A549 (cell line): ENCODE data around the gene PDILT.

Experiments used
- ESRRA ChIP-seq: fragments of 150-350 bp; IDR thresholded peaks from 2 replicates; pipeline ENCODE4 v1.6.1; 2014; ENCODE audit warnings: mild to moderate bottlenecking, low read length, borderline replicate concordance
- FOSL2 ChIP-seq, 2 experiments: fragments of 450-650 bp in 1 of 2; fragments of >200 bp in 1 of 2; sonication (Bioruptor Twin) in 1 of 2; formaldehyde crosslinking; IDR thresholded peaks; 2 replicates each; pipeline versions ENCODE4 v1.5.0 to v1.6.1; 2016 to 2020; ENCODE audit warnings: mild to moderate bottlenecking in 1 of 2, moderate library complexity in 1 of 2
- HDAC2 ChIP-seq: fragments of 200-600 bp; sonication (generic); IDR thresholded peaks from 2 replicates; pipeline ENCODE4 v1.6.1; 2016
- HMGXB4 ChIP-seq: fragments of 250-450 bp; sonication (Bioruptor Pico); IDR thresholded peaks from 2 replicates; pipeline ENCODE4 v1.5.0; 2021; ENCODE audit warnings: mild to moderate bottlenecking, moderate library complexity, borderline replicate concordance
- KDM5A ChIP-seq: fragments of 200-600 bp; sonication (generic); IDR thresholded peaks from 2 replicates; pipeline ENCODE4 v1.6.1; 2016; ENCODE audit warnings: antibody characterized with exemption, mild to moderate bottlenecking
- MAX ChIP-seq: IDR thresholded peaks from 2 replicates; pipeline ENCODE4 v1.6.1; 2012
- POLR2A ChIP-seq: IDR thresholded peaks from 2 replicates; pipeline ENCODE4 v1.6.1; 2012; ENCODE audit warnings: mild to moderate bottlenecking, low read length
- REST ChIP-seq: fragments of 200-600 bp; sonication (generic); IDR thresholded peaks from 2 replicates; pipeline ENCODE4 v1.6.1; 2016; ENCODE audit warnings: antibody characterized with exemption, mild to moderate bottlenecking, moderate library complexity
- SREBF2 ChIP-seq: fragments of 450-650 bp; IDR thresholded peaks from 2 replicates; pipeline ENCODE4 v1.6.1; 2014; ENCODE audit warnings: mild to moderate bottlenecking, moderate library complexity
- ZFP36 ChIP-seq: fragments of 450-650 bp; IDR thresholded peaks from 2 replicates; pipeline ENCODE4 v1.6.1; 2014; ENCODE audit warnings: borderline replicate concordance; ENCODE audit not compliant: partially characterized antibody
- TF ChIP-seq, protein P1 (sequence below): fragments of >200 bp; sonication (Bioruptor Twin); formaldehyde crosslinking; IDR thresholded peaks from 3 replicates; pipeline ENCODE4 v1.5.1; 2016
- TF ChIP-seq, protein P2 (sequence below): IDR thresholded peaks from 2 replicates; pipeline ENCODE4 v1.6.1; 2012; ENCODE audit warnings: low read depth, borderline replicate concordance
- TF ChIP-seq, protein P3 (sequence below): fragments of >200 bp; sonication (Bioruptor Twin); formaldehyde crosslinking; IDR thresholded peaks from 3 replicates; pipeline ENCODE4 v1.6.1; 2016

GRCh38 chr16:20369452-20370054, 35.0 kb downstream of the PDILT start:
- TF ChIP-seq, protein P1, sequence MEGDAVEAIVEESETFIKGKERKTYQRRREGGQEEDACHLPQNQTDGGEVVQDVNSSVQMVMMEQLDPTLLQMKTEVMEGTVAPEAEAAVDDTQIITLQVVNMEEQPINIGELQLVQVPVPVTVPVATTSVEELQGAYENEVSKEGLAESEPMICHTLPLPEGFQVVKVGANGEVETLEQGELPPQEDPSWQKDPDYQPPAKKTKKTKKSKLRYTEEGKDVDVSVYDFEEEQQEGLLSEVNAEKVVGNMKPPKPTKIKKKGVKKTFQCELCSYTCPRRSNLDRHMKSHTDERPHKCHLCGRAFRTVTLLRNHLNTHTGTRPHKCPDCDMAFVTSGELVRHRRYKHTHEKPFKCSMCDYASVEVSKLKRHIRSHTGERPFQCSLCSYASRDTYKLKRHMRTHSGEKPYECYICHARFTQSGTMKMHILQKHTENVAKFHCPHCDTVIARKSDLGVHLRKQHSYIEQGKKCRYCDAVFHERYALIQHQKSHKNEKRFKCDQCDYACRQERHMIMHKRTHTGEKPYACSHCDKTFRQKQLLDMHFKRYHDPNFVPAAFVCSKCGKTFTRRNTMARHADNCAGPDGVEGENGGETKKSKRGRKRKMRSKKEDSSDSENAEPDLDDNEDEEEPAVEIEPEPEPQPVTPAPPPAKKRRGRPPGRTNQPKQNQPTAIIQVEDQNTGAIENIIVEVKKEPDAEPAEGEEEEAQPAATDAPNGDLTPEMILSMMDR = no peak
- TF ChIP-seq KDM5A (no peak), HMGXB4 (CRISPR knock-in tag) (no peak), REST (no peak), ESRRA (no peak), POLR2A (no peak), MAX (no peak), FOSL2 (IDR thresholded peaks at IDR 0.05) (no peak), FOSL2 (CRISPR knock-in tag; IDR thresholded peaks at IDR 0.05) (no peak), ZFP36 (no peak), SREBF2 (no peak), HDAC2 (no peak)
- TF ChIP-seq, protein P2, sequence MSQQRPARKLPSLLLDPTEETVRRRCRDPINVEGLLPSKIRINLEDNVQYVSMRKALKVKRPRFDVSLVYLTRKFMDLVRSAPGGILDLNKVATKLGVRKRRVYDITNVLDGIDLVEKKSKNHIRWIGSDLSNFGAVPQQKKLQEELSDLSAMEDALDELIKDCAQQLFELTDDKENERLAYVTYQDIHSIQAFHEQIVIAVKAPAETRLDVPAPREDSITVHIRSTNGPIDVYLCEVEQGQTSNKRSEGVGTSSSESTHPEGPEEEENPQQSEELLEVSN = no peak
- TF ChIP-seq, protein P3, sequence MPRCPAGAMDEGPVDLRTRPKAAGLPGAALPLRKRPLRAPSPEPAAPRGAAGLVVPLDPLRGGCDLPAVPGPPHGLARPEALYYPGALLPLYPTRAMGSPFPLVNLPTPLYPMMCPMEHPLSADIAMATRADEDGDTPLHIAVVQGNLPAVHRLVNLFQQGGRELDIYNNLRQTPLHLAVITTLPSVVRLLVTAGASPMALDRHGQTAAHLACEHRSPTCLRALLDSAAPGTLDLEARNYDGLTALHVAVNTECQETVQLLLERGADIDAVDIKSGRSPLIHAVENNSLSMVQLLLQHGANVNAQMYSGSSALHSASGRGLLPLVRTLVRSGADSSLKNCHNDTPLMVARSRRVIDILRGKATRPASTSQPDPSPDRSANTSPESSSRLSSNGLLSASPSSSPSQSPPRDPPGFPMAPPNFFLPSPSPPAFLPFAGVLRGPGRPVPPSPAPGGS = no peak
